ENCODE data around the gene MAP2. TPM values are rescaled to one million over a fixed set of nuclear protein-coding genes. Genes with fewer than 3 reads are reported as not detected.

MAP2 gene
- total RNA-seq, 1 experiment from 2014 or later: 7.4 TPM

DNA sequence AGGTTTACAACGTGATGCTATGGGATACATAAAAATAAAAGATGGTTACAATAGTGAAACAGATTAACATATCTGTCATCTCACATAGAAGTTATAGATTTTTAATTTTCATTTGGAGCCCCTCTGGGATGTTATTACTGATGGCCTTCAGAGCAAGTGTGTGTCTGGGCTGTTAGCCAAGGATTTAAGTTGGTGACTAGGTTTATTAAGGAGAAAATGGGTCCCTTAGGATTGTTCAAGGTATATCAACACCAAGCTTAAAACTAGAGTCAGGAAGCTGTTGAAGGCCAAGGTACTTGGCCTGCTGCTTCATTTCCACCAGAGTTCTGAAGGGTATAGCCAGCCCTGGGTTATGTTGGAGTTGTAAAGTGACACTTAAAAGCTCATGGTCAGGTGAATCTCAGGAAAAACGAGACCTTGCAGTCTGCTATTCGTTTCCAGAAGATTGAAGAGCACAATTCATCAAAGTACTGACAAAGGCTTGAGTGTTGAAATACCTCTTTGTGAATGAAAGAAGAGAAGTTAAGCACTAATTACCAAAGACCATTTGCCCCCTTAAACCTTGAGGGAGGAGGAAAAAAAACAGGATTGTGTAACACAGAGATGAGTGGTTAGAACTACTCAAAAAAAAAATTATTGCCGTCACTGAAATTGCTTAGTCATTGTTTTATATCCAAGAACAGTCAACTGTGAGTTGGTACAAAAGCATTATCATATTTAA is 48.4 kb downstream of the MAP2 start:
- Histone ChIP-seq H3K36me3 (ENCODE audit: control insufficient read depth in 1 of 2, insufficient read depth in 2 of 2, low read length in 2 of 2) (no peaks in the 10 kb centered on the region), H3K79me2 (ENCODE audit: insufficient read depth, low read length) (no peaks in the 10 kb centered on the region), H3K4me3 (replicated peaks in 1 of 2; ENCODE audit: low read depth in 1 of 2, low read length in 2 of 2) (no peak overlapping the region), H2AFZ (ENCODE audit: low read depth, low read length, poor library complexity, severe bottlenecking) (peak overlapping the region; percentile 82), H3K27me3 (ENCODE audit: insufficient read depth, low read length) (no peaks in the 10 kb centered on the region), H3K27ac (ENCODE audit: low read depth, low read length) (no peak overlapping the region), H3K4me2 (ENCODE audit: low read length) (peak overlapping the region; percentile 34), H3K9me2 (ENCODE audit: insufficient read depth) (no peaks in the 10 kb centered on the region), H3K4me1 (ENCODE audit: control insufficient read depth in 1 of 2, insufficient read depth in 2 of 2, low read length in 2 of 2) (peaks cover 30 to 31% of the 10 kb centered on the region in 2 experiments), H3K9ac (ENCODE audit: low read length) (no peak overlapping the region), H4K20me1 (ENCODE audit: insufficient read depth) (no peaks in the 10 kb centered on the region), H3K9me3 (ENCODE audit: control insufficient read depth in 1 of 2, insufficient read depth in 1 of 2, low read depth in 1 of 2, low read length in 2 of 2) (no peaks in the 10 kb centered on the region)
- no peak for ATAC-seq
- TF ChIP-seq TCF7L2 (IDR thresholded peaks at IDR 0.05; ENCODE audit: borderline replicate concordance, extremely low read depth, insufficient read depth, insufficient read length) (peak; percentile 76), SRF (IDR thresholded peaks at IDR 0.05; ENCODE audit: low read depth) (no peak), CEBPB (IDR thresholded peaks at IDR 0.05; ENCODE audit: low read depth) (peak; percentile 56)
- no TSS peak for BruUV-seq (replicated peaks)
- ChIA-PET POLR2A (no interaction called here), CTCF (no interaction called here), RAD21 (ENCODE audit: low non-redundant PET in 1 of 2, low total read pairs in 2 of 2, uncharacterized antibody in 2 of 2, unreplicated experiment in 2 of 2) (no interaction called here)
- intact Hi-C loops (cut with micrococcal nuclease): no loop called here
- no peak for DNase-seq (ENCODE audit: low read depth, low spot score)

DNA sequence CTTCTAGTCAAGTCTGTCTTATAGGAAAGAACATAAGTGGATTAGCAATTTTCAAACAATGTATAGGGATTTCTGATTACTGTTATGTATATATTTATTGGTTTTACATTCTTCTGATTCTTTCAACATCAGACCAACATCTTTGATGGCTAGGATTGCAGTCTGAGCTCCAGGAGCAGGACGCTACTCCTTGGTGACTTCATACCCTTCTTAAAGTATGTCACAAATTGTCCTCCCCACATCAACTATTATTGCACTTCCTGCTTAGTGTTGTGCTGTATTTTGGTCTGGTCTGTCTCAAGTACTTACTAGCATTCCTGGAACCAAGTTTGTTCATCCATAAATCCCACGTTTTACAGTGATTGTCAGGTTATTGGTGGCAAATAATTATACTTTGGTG is 49.0 kb downstream of the MAP2 start:
- H2AFZ ChIP-seq (ENCODE audit: low read depth, low read length, poor library complexity, severe bottlenecking): peak overlapping the region; percentile 82
- BruUV-seq (replicated peaks): no TSS peak
- no peak overlapping the region for H3K27ac ChIP-seq (ENCODE audit: low read depth, low read length)
- H3K9me2 ChIP-seq (ENCODE audit: insufficient read depth): no peaks in the 10 kb centered on the region
- H3K4me2 ChIP-seq (ENCODE audit: low read length): peak overlapping the region; percentile 34
- H3K27me3 ChIP-seq (ENCODE audit: insufficient read depth, low read length): no peaks in the 10 kb centered on the region
- POLR2A ChIA-PET: no interaction called here
- H3K4me1 ChIP-seq (ENCODE audit: control insufficient read depth in 1 of 2, insufficient read depth in 2 of 2, low read length in 2 of 2): peaks cover 30 to 31% of the 10 kb centered on the region in 2 experiments
- H3K79me2 ChIP-seq (ENCODE audit: insufficient read depth, low read length): no peaks in the 10 kb centered on the region
- H3K9me3 ChIP-seq (ENCODE audit: control insufficient read depth in 1 of 2, insufficient read depth in 1 of 2, low read depth in 1 of 2, low read length in 2 of 2): no peaks in the 10 kb centered on the region
- DNase-seq (ENCODE audit: low read depth, low spot score) (no peak), ATAC-seq (no peak)
- no peak overlapping the region for H3K4me3 ChIP-seq (replicated peaks in 1 of 2; ENCODE audit: low read depth in 1 of 2, low read length in 2 of 2)
- no peaks in the 10 kb centered on the region for H3K36me3 ChIP-seq (ENCODE audit: control insufficient read depth in 1 of 2, insufficient read depth in 2 of 2, low read length in 2 of 2)
- no peaks in the 10 kb centered on the region for H4K20me1 ChIP-seq (ENCODE audit: insufficient read depth)
- no peak overlapping the region for H3K9ac ChIP-seq (ENCODE audit: low read length)
- CTCF ChIA-PET: no interaction called here
- RAD21 ChIA-PET (ENCODE audit: low non-redundant PET in 1 of 2, low total read pairs in 2 of 2, uncharacterized antibody in 2 of 2, unreplicated experiment in 2 of 2): no interaction called here
- intact Hi-C loops (cut with micrococcal nuclease): no loop called here
- TF ChIP-seq EZH2phosphoT487 (IDR thresholded peaks at IDR 0.05; ENCODE audit: borderline replicate concordance) (no peak), ELF1 (IDR thresholded peaks at IDR 0.05; ENCODE audit: borderline replicate concordance, low read depth) (no peak), YY1 (IDR thresholded peaks at IDR 0.05; ENCODE audit: extremely low read depth, insufficient replicate concordance, low read depth, low read length) (no peak), SP1 (IDR thresholded peaks at IDR 0.05; ENCODE audit: low read depth) (no peak), POLR2AphosphoS5 (IDR thresholded peaks at IDR 0.05; ENCODE audit: low read depth, low read length) (no peak), JUND (IDR thresholded peaks at IDR 0.05) (no peak), SIN3A (IDR thresholded peaks at IDR 0.05; ENCODE audit: low read depth) (no peak), ZNF274 (IDR thresholded peaks at IDR 0.05; ENCODE audit: low read depth, low read length) (no peak), RAD21 (IDR thresholded peaks at IDR 0.05; ENCODE audit: low read depth) (no peak), POLR2A (IDR thresholded peaks at IDR 0.05; ENCODE audit: borderline replicate concordance, extremely low read depth, insufficient read depth, insufficient read length) (no peak)
- TF ChIP-seq, protein P1, sequence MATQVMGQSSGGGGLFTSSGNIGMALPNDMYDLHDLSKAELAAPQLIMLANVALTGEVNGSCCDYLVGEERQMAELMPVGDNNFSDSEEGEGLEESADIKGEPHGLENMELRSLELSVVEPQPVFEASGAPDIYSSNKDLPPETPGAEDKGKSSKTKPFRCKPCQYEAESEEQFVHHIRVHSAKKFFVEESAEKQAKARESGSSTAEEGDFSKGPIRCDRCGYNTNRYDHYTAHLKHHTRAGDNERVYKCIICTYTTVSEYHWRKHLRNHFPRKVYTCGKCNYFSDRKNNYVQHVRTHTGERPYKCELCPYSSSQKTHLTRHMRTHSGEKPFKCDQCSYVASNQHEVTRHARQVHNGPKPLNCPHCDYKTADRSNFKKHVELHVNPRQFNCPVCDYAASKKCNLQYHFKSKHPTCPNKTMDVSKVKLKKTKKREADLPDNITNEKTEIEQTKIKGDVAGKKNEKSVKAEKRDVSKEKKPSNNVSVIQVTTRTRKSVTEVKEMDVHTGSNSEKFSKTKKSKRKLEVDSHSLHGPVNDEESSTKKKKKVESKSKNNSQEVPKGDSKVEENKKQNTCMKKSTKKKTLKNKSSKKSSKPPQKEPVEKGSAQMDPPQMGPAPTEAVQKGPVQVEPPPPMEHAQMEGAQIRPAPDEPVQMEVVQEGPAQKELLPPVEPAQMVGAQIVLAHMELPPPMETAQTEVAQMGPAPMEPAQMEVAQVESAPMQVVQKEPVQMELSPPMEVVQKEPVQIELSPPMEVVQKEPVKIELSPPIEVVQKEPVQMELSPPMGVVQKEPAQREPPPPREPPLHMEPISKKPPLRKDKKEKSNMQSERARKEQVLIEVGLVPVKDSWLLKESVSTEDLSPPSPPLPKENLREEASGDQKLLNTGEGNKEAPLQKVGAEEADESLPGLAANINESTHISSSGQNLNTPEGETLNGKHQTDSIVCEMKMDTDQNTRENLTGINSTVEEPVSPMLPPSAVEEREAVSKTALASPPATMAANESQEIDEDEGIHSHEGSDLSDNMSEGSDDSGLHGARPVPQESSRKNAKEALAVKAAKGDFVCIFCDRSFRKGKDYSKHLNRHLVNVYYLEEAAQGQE (IDR thresholded peaks at IDR 0.05; ENCODE audit: low read depth): no peak
- TF ChIP-seq, protein P2, sequence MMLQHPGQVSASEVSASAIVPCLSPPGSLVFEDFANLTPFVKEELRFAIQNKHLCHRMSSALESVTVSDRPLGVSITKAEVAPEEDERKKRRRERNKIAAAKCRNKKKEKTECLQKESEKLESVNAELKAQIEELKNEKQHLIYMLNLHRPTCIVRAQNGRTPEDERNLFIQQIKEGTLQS (IDR thresholded peaks at IDR 0.05): no peak
- TF ChIP-seq, protein P3, sequence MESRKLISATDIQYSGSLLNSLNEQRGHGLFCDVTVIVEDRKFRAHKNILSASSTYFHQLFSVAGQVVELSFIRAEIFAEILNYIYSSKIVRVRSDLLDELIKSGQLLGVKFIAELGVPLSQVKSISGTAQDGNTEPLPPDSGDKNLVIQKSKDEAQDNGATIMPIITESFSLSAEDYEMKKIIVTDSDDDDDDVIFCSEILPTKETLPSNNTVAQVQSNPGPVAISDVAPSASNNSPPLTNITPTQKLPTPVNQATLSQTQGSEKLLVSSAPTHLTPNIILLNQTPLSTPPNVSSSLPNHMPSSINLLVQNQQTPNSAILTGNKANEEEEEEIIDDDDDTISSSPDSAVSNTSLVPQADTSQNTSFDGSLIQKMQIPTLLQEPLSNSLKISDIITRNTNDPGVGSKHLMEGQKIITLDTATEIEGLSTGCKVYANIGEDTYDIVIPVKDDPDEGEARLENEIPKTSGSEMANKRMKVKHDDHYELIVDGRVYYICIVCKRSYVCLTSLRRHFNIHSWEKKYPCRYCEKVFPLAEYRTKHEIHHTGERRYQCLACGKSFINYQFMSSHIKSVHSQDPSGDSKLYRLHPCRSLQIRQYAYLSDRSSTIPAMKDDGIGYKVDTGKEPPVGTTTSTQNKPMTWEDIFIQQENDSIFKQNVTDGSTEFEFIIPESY (IDR thresholded peaks at IDR 0.05; ENCODE audit: extremely low read depth, insufficient replicate concordance, low read length): no peak
